GM21717 (cell line): ENCODE measurements around the gene IL1RAPL1.
"Not testable (repeated sequence)": the region's sequence is repeated elsewhere in the genome, so short reads cannot be mapped to it uniquely, and the experiment has no call there.

Source experiments
- ATAC-seq: cut with Tn5 transposase; IDR thresholded peaks from one replicate; pipeline ENCODE4 v1.9.1; 2021; ENCODE audit warnings: mild to moderate bottlenecking, moderate library complexity; ENCODE audit not compliant: unreplicated experiment

IL1RAPL1 gene

GRCh38 chrX:28757290-28757689, 170.0 kb downstream of the IL1RAPL1 start:
- no peak for ATAC-seq

GRCh38 chrX:28766561-28766960, 179.3 kb downstream of the IL1RAPL1 start:
- ATAC-seq, result not testable (repeated sequence)

- no peak for ATAC-seq
Measured at GRCh38 chrX:28773807-28774206, 186.6 kb downstream of the IL1RAPL1 start.

GRCh38 chrX:28787206-28787605, 200.0 kb downstream of the IL1RAPL1 start:
- ATAC-seq, result no peak

DNA sequence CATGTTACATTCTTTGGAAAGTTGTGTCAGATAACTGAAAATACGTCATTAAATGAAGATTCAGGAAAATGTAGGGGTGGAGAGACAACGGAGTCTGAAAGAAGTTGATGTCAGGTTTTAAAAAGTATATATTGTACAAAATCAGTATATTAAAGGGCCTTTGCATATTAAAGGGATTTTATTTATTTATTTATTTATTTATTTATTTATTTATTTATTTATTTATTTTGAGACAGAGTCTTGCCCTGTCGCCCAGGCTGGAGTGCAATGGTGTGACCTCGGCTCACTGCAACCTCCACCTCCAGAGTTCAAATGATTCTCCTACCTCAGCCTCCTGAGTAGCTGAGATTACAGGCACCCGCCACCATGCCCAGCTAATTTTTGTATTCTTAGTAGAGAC, 213.4 kb downstream of the IL1RAPL1 start:
- ATAC-seq, result not testable (repeated sequence)

- no peak for ATAC-seq
Measured at GRCh38 chrX:28802625-28803024, 215.4 kb downstream of the IL1RAPL1 start.

GRCh38 chrX:28835991-28836390, 248.7 kb downstream of the IL1RAPL1 start:
- no peak for ATAC-seq

- no peak for ATAC-seq
Measured at GRCh38 chrX:28843817-28844216, 256.6 kb downstream of the IL1RAPL1 start.

- no peak for ATAC-seq
Measured at GRCh38 chrX:28847423-28847822, 260.2 kb downstream of the IL1RAPL1 start.

DNA sequence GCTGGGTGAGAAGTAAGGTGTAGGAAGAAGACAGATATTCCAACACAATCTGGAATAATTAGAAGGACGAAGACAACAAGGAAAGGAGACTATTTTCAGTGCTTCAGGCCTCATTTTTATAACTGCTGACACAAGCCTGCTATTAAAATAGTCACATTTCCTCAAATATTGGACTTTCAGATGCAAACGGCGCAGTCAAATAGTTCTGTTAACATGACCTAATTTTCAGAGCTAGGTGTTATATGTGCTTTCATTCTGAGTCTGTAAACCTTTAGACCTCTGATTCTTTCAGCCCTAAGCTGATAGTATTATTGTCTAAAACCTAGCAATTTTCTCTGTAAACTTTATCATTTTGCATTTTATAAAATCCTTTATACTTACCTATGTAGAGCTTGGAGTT, 261.5 kb downstream of the IL1RAPL1 start:
- ATAC-seq, result no peak

GRCh38 chrX:28850955-28851354, 263.7 kb downstream of the IL1RAPL1 start:
- ATAC-seq, result no peak

DNA sequence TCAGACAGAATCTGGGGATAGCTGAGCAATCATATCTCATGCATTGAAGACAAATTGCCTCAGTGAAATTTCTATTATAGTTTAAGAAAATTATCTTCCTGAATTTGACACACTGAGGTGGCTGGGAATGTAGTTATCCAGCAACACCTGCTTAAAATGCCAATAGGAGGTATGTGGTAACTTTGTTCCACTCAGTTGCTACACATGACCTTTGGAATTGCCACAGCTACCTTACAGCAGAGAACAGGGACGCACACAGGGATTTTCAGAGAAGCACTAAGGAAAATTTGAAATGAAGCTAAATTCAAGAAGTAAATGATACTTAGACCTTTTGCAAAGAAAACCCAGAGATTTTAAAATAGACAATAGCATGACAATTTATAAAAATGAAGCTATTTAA, 264.6 kb downstream of the IL1RAPL1 start:
- ATAC-seq, result no peak

DNA sequence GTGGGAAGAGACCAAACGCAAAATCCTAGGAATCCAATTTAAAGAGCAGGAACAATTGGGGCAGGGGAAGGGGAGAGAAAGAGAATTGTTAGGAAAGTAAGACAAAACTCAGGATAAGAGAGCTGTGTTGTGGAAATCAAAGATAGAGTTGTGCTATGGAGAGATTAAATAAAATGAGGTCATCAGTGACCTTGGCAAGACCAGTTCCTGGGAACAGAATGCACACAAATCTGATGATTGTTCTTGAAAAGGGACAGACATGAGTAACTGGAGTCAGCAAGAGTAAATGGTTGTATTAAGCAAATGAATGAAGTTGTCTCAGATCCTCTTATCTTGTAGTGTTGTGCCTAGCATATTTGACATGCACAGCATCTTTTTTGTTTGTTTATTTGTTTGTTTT, 267.4 kb downstream of the IL1RAPL1 start:
- ATAC-seq, result no peak

- no peak for ATAC-seq
Measured at GRCh38 chrX:28876408-28876807, 289.2 kb downstream of the IL1RAPL1 start.

DNA sequence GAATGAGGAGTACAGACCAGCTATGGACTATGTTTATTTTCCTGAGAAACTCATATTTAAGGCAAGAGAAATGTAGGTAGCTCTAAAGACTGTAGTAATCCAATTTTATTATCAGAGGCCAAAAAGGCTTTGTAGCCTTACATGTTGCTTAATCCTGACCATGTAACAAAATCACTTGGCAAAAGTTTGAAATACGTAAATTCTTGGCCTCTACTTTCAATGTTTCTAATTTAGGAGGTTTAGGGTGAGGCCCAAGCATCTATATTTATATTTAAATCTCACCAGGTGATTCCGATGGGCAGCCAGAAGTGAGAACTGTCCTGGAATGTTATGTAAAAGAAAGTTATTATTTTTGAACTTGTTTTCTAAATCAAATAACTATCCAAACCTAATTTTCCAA, 289.7 kb downstream of the IL1RAPL1 start:
- ATAC-seq, result no peak

GRCh38 chrX:28880136-28880535, 292.9 kb downstream of the IL1RAPL1 start:
- no peak for ATAC-seq

DNA sequence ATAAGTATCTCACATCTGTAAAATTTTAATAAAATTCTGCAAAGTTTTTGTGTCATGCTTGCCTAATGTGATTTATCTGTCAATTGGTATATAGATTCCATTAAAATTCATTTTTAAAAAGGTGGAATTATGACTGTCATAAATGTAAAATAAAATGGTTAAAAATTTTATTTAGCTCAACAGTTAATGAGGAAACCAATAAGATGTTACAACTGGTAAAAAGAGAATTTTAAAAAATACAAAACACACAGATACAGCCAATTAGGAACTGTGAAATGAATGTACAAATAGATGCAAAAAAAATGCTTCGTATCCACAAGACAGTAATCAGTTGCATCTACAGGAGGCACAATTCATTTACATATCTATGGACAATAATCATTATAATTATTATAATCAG, 297.6 kb downstream of the IL1RAPL1 start:
- no peak for ATAC-seq

DNA sequence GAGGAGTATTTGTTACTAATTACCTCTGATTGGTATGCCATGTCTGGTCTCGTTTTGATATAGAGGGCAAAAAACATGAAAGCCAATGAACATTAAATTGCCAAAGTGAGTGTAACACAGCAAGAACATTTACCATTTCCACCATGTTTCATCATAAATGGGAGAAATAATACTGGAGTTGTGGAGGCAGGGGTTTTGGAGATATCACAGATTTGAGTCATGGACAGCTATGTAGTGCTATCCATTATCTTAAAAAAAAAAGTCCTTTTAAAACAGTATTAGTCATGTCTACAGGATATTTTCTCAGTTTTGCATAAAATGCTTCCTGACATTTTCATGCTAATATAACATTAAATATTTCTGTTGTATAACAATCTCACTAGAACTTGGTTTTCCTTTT, 301.2 kb downstream of the IL1RAPL1 start:
- ATAC-seq, result no peak

GRCh38 chrX:28889591-28890090, 302.4 kb downstream of the IL1RAPL1 start:
- ATAC-seq, result no peak

DNA sequence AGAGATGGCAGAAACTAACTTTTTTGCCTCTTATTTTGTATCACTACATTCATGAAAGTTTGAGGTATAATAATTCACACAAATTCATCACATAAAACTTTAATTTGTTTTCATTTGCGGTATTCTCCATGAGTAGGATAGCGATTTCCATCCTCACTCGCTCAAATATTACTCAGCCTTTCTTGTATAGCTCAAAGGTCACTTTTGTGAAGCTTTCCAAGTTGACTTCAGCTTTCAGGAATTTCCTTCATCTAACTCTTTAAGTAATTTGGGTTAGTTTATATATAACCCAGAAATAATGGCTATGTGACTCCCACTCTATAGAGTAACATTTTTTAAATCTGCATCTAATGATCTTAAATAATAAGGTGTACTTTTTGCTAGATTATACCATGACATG, 314.4 kb downstream of the IL1RAPL1 start:
- no peak for ATAC-seq

DNA sequence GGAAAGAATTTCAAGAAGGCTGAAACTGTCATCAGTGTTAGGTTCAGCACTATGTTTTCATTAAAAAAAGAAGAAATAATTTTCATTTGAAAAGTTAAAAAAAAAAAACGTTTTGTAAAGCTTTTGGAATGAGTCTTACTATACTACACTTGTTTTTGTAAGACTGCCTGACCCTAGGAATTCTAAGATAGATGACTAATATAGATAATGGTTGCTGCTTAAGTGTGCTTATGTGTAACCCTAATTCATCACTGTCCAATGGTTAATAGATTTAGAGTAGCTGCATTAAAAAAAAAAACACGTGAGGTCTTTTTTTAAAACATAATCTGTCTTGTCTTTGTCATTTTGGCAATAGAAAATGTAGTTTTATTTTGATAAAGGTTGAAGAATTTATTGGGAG, 323.2 kb downstream of the IL1RAPL1 start:
- ATAC-seq, result no peak

DNA sequence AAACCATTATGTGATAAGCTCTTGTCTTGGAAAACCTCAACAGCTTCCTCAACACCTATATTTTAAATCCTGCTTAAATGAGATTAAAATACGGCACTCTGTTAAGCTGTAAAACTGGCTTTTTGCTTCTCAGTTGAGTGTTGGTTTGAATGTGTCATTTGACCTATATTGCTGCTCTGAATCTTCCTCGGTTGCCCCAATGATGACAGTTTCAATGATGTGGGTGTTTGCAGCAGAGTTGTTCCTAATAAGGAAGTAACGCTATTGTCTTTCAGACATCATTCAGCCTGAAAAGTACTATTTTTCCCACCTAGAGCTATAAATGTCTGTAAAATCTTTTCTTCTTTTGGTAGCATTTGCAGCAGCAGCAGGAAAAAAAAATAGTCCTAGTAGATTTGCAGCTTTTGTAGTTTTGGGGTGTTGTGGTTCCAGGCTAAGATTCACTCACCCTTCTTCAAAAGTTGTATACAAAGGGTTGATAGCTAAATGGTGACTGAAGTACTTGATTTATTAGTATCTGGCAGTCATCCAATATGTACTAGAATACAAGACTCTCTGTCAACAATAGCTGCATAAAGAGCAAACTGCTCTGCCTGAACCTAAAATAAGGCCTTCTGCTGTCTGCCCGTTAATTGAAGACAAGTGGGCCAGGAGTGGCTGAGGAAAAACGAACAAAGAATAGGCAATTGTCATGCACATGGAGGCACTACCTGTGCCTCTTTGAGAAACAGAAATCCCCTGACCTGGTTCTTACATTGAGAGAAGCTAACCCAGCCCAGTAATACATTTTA, 333.1 kb downstream of the IL1RAPL1 start:
- no peak for ATAC-seq

- ATAC-seq, result no peak
Measured at GRCh38 chrX:28922106-28922505, 334.9 kb downstream of the IL1RAPL1 start.
